Nephron progenitor cell (in vitro differentiated cells): ENCODE measurements around the gene CTSC.
A peak's percentile ranks its signal among the peaks of the same experiment; 100 is the strongest.

Experiments
- DNase-seq: peaks from one replicate; pipeline ENCODE4 v3.0.0; 2021
- H3K27ac Mint-ChIP-seq: 2 replicates; pipeline ENCODE4 v1.8.0; 2021; ENCODE audit warnings: mild to moderate bottlenecking, moderate library complexity, mixed read lengths
- H3K27me3 Mint-ChIP-seq: 2 replicates; pipeline ENCODE4 v1.8.0; 2021; ENCODE audit warnings: mild to moderate bottlenecking, low read depth, mixed read lengths; ENCODE audit not compliant: poor library complexity
- H3K36me3 Mint-ChIP-seq: 2 replicates; pipeline ENCODE4 v1.8.0; 2021; ENCODE audit warnings: low read depth, mixed read lengths
- H3K4me1 Mint-ChIP-seq: 2 replicates; pipeline ENCODE4 v1.8.0; 2021; ENCODE audit warnings: mixed read lengths
- H3K4me3 Mint-ChIP-seq: 2 replicates; pipeline ENCODE4 v1.8.0; 2021; ENCODE audit warnings: mild to moderate bottlenecking, moderate library complexity, mixed read lengths
- H3K9me3 Mint-ChIP-seq: 2 replicates; pipeline ENCODE4 v1.8.0; 2021; ENCODE audit warnings: mild to moderate bottlenecking, moderate library complexity, mixed read lengths
- TF ChIP-seq, protein P1 (sequence below): fragments of 200-600 bp; sonication (generic); IDR thresholded peaks from 2 replicates; pipeline ENCODE4 v1.5.0; 2021; ENCODE audit warnings: antibody characterized with exemption

The CTSC gene

DNA sequence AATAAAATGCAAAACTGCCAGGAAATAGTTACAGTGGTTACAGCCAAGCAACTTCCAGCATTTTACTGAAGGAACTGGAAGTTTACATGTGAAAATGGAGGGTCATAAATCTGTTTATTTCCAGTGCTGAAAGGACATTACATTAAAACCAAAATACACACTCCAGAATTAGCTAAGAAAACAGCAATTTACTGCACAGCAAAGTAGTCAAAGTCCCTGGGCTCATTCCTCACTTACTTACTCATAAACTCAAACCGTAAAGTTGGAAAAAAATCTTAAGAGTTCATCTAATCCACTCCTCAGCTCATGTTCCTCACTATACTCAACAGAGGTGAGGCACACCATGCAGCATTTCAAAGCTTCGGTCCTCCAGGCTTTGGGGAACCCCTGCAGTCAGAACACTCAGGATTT is 17.4 kb downstream of the CTSC start:
- peaks cover 10% of the 10 kb centered on the region for H3K9me3 Mint-ChIP-seq
- H3K4me3 Mint-ChIP-seq: no peak overlapping the region
- peak overlapping the region; percentile 89 for H3K27ac Mint-ChIP-seq
- DNase-seq: no peak
- H3K27me3 Mint-ChIP-seq: no peaks in the 10 kb centered on the region
- H3K4me1 Mint-ChIP-seq: peaks cover 5% of the 10 kb centered on the region
- peaks cover 68% of the 10 kb centered on the region for H3K36me3 Mint-ChIP-seq
- TF ChIP-seq, protein P1, sequence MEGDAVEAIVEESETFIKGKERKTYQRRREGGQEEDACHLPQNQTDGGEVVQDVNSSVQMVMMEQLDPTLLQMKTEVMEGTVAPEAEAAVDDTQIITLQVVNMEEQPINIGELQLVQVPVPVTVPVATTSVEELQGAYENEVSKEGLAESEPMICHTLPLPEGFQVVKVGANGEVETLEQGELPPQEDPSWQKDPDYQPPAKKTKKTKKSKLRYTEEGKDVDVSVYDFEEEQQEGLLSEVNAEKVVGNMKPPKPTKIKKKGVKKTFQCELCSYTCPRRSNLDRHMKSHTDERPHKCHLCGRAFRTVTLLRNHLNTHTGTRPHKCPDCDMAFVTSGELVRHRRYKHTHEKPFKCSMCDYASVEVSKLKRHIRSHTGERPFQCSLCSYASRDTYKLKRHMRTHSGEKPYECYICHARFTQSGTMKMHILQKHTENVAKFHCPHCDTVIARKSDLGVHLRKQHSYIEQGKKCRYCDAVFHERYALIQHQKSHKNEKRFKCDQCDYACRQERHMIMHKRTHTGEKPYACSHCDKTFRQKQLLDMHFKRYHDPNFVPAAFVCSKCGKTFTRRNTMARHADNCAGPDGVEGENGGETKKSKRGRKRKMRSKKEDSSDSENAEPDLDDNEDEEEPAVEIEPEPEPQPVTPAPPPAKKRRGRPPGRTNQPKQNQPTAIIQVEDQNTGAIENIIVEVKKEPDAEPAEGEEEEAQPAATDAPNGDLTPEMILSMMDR: no peak

DNA sequence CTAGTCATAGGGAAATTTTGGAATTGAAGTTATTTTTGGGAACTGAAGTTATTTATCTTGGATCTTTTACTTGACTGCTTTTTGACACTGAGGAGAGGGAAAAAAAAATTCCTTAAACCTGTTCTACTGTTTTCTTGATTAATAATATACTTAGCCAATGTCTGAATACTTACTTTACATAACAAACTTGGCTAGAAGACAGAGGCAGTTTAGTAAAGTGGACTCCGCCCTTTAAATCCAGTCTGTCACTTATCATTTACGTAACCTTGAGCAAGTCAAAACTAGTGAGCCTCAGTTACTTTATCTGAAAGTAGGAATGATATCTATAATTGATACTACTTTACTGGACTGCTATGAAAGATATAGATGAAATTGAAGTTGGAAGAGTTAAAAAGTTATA is 19.5 kb downstream of the CTSC start:
- Mint-ChIP-seq H3K27ac (no peak overlapping the region), H3K27me3 (no peaks in the 10 kb centered on the region), H3K4me3 (no peak overlapping the region), H3K36me3 (peaks cover 58% of the 10 kb centered on the region), H3K4me1 (peaks cover 5% of the 10 kb centered on the region), H3K9me3 (peaks cover 10% of the 10 kb centered on the region)
- DNase-seq: no peak
- TF ChIP-seq, protein P1: no peak

DNA sequence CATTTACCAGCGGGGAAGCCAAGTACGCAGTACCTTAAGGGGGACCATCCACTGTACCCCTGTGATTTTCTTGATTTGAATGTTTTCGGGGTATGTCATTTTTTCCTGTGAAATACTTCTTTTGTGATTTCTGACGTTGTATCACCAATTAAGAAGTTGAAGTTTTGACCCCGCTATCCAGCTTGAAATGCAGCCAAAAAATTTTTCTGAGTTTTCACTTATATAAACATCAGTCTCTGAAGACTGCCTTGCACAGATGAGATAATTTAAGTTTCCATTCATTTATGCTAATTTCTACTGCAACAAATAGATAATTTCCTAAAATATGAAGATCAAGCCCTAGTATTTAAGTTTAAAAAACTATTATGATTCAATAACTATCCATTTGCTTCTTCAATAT is 20.0 kb downstream of the CTSC start:
- TF ChIP-seq, protein P1: no peak
- peaks cover 8% of the 10 kb centered on the region for H3K9me3 Mint-ChIP-seq
- no peak overlapping the region for H3K4me3 Mint-ChIP-seq
- no peak for DNase-seq
- peaks cover 57% of the 10 kb centered on the region for H3K36me3 Mint-ChIP-seq
- H3K27ac Mint-ChIP-seq: no peak overlapping the region
- H3K27me3 Mint-ChIP-seq: no peaks in the 10 kb centered on the region
- H3K4me1 Mint-ChIP-seq: peaks cover 5% of the 10 kb centered on the region

DNA sequence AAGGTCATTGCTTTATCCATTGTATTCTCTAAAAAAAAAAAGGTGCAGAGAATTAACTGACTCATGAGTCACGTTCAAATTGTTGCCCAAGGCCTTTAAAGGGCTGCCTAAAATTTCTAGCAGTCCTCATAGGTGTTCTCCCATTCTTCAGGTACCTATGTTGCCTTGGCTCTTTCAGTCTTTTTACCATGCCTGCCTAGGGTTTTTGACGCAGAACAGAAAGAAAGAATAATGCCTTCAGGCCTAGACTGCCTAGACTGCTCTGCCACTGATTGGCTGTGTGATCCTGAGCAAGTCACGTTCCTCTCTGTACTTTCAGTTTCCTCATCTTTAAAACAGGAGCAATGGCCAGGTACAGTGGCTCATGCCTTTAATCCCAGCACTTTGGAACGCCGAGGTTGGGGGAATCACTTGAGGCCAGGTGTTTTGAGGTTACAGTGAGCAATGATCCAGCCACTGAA is 21.5 kb downstream of the CTSC start:
- TF ChIP-seq, protein P1: no peak
- Mint-ChIP-seq H3K27me3 (no peaks in the 10 kb centered on the region), H3K4me3 (no peak overlapping the region), H3K9me3 (no peaks in the 10 kb centered on the region), H3K27ac (no peak overlapping the region), H3K36me3 (peaks cover 53% of the 10 kb centered on the region), H3K4me1 (peaks cover 5% of the 10 kb centered on the region)
- DNase-seq: no peak

DNA sequence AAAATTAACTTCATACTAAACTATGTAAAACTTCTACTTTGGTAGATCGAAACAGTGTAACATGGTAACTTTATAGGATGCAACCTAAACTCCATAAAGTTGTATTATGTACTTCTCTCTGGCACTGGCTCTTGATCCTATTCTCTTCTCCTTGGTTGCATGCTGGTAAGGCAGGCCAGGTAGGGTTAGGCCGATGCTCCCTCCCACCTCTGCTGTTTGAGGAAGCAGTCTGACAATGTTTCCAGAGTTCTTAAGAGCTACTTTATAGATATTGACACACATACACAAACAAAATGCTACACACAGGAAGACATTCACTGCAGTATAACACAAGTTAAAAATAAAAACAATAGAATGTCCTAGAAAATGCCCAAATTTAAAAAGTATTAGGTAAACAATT is 22.5 kb downstream of the CTSC start:
- H3K9me3 Mint-ChIP-seq: no peaks in the 10 kb centered on the region
- H3K4me3 Mint-ChIP-seq: no peak overlapping the region
- H3K36me3 Mint-ChIP-seq: peaks cover 57% of the 10 kb centered on the region
- no peak overlapping the region for H3K27ac Mint-ChIP-seq
- peaks cover under 1% of the 10 kb centered on the region for H3K4me1 Mint-ChIP-seq
- no peaks in the 10 kb centered on the region for H3K27me3 Mint-ChIP-seq
- DNase-seq: no peak
- TF ChIP-seq, protein P1: no peak

DNA sequence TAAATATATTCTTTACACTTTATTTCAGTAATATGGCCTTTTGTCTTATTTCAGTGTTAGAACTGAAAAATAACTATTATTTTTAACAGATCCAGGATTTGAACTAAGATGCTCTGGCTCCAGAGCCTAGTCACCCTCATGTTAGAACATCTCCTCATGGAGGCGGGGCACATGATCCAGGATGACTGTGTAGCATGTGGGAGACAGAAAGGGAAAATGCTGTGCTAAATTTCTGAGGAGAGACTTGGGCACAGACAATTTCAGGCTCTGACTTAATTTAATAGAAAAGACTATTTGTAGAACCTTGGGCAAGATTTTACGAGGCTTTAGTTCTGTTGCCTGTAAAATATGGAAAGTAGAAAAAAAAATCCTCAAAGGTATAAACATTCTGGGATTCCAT is 24.1 kb downstream of the CTSC start:
- Mint-ChIP-seq H3K4me3 (no peak overlapping the region), H3K4me1 (no peaks in the 10 kb centered on the region), H3K27me3 (no peaks in the 10 kb centered on the region), H3K9me3 (no peaks in the 10 kb centered on the region), H3K27ac (no peak overlapping the region), H3K36me3 (peaks cover 70% of the 10 kb centered on the region)
- DNase-seq: no peak
- TF ChIP-seq, protein P1: no peak
